Activated T-cell treated with anti-CD3 and anti-CD28 coated beads, Interleukin-2, amount 50 U/mL, for 1 hour (primary cell): Measurements from ENCODE around the gene TRAPPC14.
"Not testable (repeated sequence)": the region's sequence is repeated elsewhere in the genome, so short reads cannot be mapped to it uniquely, and the experiment has no call there.

ENCODE experiments used
- DNase-seq: peaks from one replicate; pipeline ENCODE4 v3.0.0-alpha.2; 2020

TRAPPC14 gene

GRCh38 chr7:100152937-100153666 is 5.4 kb downstream of the TRAPPC14 start:
- no peak for DNase-seq

- DNase-seq = no peak
These were observed 6.1 kb downstream of the TRAPPC14 start for GRCh38 chr7:100152404-100152803.

GRCh38 chr7:100148559-100149328 is 9.8 kb downstream of the TRAPPC14 start, which contains the start of gene LAMTOR4:
Gene LAMTOR4 (plus strand): TSS chr7:100148918. CDS start chr7:100148973, 55 bp downstream.
- DNase-seq = peak; percentile 94

GRCh38 chr7:100148225-100148558 is 10.3 kb downstream of the TRAPPC14 start:
- DNase-seq = no peak

GRCh38 chr7:100147278-100147677 is 11.2 kb downstream of the TRAPPC14 start:
- DNase-seq = no peak

- not testable (repeated sequence) for DNase-seq
These were observed 12.2 kb downstream of the TRAPPC14 start for GRCh38 chr7:100146350-100146749.

- DNase-seq = no peak
These were observed 16.1 kb downstream of the TRAPPC14 start for GRCh38 chr7:100142461-100142860.

- DNase-seq = no peak
These were observed 17.0 kb downstream of the TRAPPC14 start for GRCh38 chr7:100141555-100141949.

- DNase-seq = no peak
These were observed 20.4 kb downstream of the TRAPPC14 start for GRCh38 chr7:100137851-100138760.

GRCh38 chr7:100132697-100133151 is 25.8 kb downstream of the TRAPPC14 start:
- peak; percentile 70 for DNase-seq

GRCh38 chr7:100132126-100132525 is 26.4 kb downstream of the TRAPPC14 start:
- DNase-seq = no peak

GRCh38 chr7:100130608-100131453 is 27.7 kb downstream of the TRAPPC14 start:
- DNase-seq = peak; percentile 89

- not testable (repeated sequence) for DNase-seq
These were observed 28.3 kb downstream of the TRAPPC14 start for GRCh38 chr7:100130220-100130607.

- DNase-seq = no peak
These were observed 29.9 kb downstream of the TRAPPC14 start for GRCh38 chr7:100128637-100128963.

GRCh38 chr7:100127866-100128636 is 30.5 kb downstream of the TRAPPC14 start:
- DNase-seq = no peak

- peak; percentile 91 for DNase-seq
These were observed 31.3 kb downstream of the TRAPPC14 start, which contains the start of gene MBLAC1 for GRCh38 chr7:100126931-100127865. Gene MBLAC1 (plus strand): TSS chr7:100126967. CDS start chr7:100127396, 429 bp downstream.

GRCh38 chr7:100126239-100126930 is 32.1 kb downstream of the TRAPPC14 start:
- no peak for DNase-seq

- no peak for DNase-seq
These were observed 34.0 kb downstream of the TRAPPC14 start for GRCh38 chr7:100124301-100125230.
